HG03442 (cell line): Measurements from ENCODE around the gene SEC14L1.

ENCODE experiments used
- ATAC-seq: cut with Tn5 transposase; IDR thresholded peaks from one replicate; pipeline ENCODE4 v1.9.1; 2021; ENCODE audit warnings: mild to moderate bottlenecking, moderate library complexity; ENCODE audit not compliant: unreplicated experiment

SEC14L1 gene

DNA sequence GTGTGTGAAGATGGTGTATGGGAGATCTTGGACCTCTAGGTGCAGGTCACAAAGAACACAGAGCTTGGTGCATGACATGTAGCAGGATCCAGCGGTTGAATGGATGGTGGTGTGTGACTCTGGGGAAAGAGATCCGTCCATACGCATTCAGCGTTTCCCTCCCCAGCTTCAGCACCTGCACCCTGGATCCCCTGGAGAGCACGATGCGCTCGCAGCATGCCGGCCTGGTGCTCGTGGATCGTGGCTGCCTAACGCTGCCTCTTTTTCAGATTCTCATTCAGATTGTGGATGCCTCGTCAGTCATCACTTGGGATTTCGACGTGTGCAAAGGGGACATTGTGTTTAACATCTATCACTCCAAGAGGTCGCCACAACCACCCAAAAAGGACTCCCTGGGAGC lies 70.9 kb downstream of the SEC14L1 start:
- no peak for ATAC-seq

DNA sequence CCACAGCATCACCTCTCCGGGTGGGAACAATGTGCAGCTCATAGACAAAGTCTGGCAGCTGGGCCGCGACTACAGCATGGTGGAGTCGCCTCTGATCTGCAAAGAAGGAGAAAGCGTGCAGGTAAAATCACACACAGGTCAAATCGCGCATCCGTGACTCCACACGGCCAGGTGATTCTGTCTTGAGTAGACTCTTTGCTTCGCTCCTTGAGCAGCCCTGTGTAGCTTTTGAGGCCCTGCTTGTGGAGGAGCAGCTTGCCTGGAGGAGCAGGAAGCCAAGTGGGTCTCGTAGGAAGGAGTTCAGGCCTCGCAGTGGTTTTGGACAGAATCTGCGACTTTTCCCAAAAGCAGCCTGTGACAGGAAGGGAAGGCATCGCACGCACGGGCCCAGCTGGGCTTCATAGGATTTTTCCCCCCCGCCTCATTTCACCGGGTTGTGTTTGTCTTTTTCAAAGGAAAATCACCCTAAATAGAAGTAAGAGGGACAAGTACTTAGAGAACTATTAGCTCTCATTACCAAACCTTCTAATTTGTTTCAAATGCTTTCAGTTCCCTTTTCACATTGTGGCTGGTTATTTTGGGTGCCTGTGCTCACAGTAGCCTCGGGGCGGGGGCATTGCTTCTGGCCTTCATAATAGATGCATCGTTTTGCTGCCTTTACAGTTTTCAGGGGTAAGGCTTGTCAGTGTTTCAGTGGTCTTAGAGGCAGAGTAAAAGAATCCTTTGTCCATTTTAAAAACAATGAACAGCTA lies 71.5 kb downstream of the SEC14L1 start:
- peak; percentile 77 for ATAC-seq

DNA sequence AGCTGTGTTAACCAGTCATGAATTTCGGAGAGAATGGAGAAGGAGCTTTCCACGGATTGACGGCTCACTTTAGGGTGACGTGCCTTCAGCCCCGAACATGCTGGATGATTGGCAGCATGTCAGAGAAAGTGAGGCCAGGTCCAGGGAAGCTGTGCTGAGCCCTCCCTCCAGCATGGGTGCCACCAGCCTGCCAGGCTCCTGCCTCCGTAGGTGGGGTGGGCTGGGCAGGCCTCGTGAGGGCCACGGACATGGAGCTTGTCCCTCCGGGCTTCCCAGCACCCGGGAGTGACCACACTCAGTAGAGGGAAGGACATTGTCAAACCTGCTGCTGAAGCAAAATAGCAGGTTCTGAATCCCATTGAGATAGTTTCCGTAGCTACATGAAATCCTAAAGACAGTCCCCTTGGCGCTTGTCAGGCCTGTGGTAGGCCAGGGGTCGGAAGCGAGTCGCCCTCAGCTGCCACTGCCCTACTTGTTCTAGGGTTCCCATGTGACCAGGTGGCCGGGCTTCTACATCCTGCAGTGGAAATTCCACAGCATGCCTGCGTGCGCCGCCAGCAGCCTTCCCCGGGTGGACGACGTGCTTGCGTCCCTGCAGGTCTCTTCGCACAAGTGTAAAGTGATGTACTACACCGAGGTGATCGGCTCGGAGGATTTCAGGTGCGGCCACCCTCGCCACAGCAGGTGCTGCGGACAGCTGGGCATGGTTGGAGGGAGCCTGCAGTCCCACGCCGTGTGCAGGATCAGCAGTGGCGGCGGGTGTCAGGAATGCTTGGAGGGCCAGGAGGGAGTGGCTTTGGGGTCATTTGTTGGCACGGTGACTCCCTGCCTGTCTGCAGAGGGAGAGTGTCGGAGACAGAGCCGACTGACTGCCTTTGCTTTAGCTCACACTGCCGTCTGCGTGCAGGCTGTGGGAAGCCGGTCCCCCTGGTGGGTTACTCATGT lies 72.3 kb downstream of the SEC14L1 start:
- ATAC-seq: no peak

DNA sequence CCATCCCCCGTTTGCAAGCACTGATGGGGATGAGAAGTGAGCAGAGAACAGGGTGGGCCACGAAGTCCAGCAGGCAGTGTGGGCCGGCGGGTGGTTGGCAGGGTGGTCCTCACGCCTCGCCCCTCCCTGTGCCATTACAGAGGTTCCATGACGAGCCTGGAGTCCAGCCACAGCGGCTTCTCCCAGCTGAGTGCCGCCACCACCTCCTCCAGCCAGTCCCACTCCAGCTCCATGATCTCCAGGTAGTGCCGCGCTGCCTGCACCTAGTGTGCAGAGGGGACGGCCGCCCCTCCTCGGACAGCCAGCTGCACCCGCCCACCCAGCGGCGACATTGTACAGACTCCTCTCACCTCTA lies 73.0 kb downstream of the SEC14L1 start:
- no peak for ATAC-seq

DNA sequence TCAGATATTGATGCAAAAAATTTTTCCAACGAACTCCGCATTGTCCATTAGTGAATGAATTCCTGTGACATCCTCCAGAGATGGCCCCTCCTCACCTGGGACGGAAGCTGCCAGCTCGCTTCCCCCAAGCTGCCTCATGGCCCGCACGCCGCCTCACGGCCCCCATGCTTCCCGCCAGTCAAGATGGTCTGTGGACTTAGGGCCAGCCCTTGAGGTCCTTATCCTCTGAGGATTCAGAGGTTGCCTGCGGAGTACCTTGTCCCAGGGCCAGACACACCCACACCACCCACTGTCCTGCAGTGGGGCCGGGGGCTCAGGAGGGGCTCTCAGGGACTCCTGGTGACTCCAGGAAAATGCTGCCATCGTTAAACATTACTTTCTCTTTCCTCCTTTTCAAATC lies 73.6 kb downstream of the SEC14L1 start:
- no peak for ATAC-seq

DNA sequence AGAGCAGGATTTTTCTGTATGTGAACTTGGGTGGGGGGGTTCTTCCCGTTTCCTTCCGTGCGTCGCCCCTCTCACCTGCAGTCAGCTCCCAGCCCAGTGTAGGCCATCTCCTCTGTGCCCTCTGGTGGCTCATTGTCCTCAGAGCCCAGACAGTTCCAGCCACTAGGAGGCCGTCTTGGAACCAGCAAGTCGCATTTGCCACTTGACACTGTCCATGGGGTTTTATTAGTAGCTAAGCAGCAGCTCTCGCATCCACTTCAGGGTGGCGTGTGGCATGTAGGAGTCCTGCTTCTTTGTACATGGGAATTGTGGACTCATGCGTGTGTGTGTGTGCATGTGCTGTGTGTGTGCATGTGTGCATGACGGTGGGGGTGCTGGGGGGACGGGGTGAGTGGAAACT lies 74.0 kb downstream of the SEC14L1 start:
- ATAC-seq: no peak

DNA sequence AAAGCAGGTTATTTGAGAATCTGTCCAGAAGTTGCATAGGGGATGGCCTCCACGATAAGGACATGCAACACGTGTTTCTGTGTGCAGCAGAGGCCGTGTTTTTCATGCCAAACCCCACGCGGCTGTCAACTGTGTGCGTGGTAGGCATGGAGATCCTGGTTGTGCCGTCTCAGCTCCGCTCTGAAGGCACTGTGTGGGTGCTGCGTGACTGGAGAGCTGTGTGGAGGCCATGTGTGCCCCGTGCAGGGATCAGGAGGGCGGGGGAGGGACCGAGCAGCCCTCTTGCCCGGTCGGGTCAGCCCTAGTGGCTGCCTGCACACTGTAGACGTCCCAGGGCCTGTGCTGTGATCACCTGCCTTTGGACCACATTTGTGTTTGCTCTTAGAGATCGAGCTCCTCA lies 74.5 kb downstream of the SEC14L1 start:
- ATAC-seq: no peak

DNA sequence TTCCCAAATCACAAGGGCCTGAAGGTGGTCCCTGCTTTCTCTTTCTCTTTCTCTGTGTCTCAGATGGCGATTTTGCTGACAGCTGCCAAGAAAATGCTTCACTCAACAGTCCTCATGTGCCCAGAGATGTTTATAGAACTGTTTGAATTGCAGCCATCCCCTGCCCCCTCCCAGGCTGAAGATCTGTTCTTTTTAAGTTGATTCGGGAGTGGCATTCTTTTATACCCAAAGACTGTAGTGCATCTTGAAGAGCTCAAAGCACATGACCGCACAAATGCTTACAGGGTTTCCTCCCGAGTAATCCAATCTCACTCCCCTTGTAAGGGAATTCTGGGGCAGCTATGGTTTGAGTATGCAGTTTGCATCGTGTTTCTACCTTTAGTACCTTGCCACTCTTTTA lies 75.7 kb downstream of the SEC14L1 start:
- ATAC-seq: no peak

DNA sequence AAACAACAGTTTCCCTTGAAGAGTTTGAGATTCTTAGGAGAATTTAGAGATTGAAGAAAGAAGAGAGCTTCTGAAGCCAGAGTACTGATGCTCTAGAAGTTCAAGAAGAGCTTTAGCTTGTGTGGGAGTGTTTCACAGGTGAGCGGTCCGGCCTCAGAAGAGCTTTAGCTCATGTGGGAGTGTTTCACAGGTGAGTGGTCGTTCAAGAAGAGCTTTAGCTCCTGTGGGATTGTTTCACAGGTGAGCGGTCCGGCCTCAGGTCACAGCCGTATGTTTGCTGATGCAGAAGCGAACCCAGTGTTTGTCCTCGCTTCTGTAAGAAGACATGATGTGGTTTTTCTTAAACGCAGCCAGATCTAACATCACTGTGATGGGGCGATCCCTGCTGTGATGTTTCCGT lies 76.4 kb downstream of the SEC14L1 start:
- ATAC-seq: no peak

DNA sequence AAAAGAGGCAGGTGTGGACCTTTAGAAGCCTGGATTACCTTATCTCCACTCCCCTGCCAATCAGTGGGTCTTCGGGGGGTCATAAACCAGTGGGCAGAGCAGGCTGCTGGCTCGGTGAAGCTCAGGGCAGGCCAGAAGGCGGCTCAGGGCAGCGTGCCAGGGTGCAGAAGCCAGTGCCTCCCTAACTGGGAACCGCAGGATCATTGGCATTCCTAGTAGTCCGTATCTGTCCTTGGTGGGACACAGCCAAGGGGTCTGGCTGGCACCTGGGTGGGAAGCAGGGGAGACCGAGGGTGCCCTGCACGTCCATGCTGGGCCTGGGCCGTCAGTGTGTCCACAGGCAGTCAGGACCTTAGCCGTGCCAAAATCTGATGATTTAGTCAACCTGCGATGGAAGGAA lies 76.8 kb downstream of the SEC14L1 start:
- no peak for ATAC-seq

DNA sequence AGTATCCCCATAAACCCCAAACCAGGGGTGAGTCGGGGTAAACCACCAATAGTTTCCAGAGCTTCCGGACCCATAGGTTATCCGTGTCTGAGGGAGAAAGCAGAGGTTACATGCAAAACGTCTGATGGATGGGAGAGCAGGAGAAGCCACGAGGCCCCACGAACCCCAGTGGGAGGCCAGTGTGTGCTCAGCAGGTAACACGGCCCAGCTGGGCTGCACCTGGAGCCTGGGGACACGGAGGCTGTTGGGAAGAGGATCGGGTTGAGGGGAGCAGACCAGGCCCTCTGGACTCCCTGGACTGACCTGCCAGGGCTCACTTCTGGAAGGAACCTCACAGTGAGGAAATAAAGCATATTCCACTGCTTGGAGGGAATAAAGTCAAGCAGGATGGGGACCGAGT lies 78.1 kb downstream of the SEC14L1 start:
- ATAC-seq: no peak

DNA sequence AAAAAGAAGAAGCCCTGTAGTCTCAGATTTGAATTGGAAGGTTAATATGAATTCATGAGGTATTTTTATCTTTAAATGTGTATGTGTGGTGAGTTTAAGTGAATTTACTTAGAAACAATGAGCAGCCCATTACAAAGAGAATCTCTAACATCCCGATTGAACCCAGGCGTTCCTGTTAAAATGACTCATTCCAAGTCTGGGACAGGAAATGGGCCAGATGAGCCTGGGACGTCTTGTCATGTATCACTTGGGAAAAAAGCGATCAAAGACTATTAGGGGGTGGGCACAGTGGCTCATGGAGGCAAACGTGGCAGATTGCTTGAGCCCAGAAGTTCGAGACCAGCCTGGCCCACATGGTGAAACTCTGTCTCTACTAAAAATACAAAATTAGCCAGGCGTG lies 81.6 kb downstream of the SEC14L1 start:
- ATAC-seq: no peak

DNA sequence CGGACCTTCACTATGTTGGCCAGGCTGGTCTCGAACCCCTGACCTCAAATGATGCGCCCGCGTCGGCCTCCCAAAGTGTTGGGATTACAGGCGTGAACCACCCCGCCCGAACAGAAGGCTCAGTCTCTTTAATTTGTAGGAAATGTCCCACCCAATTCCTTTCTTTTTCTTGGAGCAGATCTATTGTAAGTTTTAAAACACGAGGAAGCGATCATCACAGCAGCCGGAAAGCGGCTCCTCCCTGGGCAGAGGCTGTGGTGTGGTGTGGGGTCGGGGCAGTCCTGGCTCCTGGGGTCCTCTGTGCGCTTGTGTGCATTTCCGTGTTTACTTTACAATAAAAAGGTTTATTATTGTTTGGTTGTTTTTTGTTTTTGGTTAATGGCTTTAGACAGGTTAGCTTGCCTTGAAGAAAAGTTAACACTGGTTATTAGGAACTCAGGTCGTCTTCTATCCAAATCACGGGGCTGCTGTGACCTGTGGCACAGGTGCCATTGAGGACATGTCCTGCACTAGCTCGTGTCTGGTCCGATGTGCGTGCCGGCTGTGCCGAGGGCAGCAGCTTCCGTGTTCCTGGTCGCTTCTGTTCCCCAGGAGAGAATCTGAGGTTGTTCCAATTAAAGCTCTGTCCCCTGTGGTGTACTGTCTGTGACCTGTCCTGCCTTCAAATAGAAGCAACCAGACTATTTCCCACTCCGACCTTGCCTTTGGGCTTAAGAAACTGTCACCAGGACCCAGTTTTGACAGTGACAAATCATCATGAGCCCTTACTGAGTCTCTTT lies 83.1 kb downstream of the SEC14L1 start:
- ATAC-seq: no peak

DNA sequence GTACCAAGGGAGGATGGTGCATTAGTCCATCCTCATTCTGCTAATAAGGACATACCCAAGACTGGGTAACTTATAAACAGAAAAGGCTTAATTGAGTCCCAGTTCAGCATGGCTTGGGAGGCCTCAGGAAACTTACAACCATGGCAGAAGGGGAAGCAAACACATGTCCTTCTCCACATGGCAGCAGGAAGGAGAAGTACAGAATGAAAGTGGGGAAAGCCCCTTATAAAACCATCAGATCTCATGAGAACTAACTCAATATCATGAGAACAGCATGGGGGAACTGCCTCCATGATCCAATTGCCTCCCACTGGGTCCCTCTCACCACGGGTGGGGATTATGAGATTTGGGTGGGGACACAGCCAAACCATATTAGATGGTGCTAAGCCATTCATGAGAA lies 84.5 kb downstream of the SEC14L1 start:
- no peak for ATAC-seq

DNA sequence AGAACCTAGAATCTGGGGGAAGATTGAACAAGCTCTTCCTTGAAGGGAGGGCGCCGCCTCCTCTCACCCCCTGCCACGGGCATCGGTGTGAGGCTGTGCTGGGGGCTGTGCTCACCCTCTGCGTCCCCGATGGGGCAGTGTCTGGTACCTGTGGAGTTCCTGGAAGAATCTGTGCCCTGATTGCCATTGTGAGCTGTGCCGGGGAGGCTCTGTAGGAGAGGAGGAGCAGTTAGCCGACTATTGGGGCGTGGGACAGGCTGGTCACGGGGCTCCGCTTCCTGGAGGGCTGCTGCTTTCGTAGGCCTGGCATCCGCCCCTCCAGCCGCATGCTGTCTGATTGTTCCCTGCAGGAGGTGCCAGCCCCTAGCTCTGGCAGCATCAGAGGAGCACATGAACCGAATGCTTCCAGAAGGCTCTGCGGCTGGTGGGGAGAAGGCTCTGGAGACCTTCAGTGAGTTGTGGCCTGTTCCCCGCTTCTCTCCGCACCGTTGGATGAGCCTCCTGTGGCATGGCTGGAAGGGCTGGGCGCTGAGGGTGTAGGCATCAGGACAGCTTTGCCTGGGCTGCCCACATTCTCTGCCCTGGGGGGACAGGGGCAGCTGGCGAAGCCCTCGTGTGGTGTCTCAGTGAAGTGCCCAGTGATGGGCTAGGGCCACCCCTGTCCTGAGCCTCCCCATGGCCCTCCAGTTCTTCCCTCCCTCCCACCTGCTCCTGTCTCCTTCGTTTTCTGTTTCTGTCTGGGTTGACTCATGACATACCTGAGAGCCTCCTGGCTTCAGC lies 86.9 kb downstream of the SEC14L1 start:
- ATAC-seq: no peak

DNA sequence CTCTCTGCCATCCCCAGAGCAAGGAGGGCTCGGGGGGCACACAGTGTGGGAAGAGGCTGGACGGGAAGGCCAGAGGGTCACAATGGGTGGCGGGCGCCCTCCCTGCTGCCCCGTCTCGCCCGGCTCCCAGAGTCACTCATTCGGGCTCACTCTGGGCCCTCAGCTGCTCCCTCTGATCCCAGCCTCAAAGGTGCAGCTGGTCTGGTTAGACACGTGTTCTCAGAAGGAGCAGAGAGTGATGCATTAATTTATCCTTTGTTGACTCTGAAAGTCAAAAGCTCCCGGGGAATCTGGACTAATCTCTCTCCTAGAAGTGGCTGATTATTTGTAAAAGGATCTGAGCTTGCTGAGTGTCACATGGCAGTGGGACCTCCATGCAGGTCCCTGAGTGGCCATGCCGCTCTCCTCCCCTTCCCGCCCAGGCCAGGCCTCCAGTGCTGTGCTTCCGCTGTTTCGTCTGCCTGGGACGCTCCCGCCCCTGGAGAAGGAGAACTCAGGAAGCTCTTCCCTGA lies 87.5 kb downstream of the SEC14L1 start:
- no peak for ATAC-seq

DNA sequence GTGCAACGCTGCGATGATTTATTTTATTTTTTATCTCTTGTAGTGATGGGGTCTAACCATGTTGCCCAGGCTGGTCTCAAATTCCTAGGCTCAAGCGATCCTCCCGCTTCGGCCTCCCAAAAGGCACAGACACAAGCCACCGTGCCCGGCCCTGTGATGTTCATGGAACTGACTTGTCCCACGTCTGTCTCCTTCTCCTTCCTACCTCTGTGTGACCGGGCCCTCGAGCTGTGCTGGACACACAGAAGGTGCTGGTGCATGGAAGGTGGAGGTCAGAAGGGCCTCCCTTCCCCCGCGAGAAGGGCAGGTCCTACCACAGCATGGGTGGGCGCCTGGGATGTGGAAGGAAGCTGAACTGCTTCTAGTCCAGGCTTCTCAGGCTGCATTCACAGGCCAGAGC lies 88.0 kb downstream of the SEC14L1 start:
- ATAC-seq: no peak

DNA sequence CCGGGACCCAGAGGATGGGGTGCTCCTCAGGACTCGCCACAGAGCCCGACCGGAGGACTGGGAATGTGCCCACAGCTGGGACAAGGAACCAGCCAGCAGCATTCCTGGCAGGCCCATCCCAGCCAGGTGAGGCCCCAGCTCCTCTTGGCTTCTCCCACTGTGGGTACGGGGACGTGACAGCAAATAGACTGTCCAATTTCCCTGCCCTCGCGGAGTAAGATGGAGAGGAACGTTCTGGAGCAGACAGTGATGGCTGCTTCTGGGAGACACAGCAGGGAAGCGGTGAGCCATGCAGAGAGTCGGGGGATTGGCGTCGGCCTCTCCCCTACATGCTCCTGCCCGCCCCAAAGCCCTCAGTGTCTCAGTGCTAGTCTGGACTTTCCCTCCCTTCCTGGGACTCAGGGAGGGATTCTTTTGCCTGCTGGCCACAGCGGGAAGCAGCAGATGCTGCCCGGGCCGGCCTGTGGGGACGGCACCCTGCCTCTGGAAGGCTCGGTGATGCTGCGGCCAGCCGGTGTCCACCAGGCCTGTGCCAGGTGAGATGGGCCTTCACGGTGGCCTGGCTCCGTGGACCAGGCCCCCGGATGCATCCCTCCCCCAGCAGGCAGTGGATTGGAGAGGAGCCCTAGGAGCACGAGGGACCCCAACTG lies 89.1 kb downstream of the SEC14L1 start:
- no peak for ATAC-seq

DNA sequence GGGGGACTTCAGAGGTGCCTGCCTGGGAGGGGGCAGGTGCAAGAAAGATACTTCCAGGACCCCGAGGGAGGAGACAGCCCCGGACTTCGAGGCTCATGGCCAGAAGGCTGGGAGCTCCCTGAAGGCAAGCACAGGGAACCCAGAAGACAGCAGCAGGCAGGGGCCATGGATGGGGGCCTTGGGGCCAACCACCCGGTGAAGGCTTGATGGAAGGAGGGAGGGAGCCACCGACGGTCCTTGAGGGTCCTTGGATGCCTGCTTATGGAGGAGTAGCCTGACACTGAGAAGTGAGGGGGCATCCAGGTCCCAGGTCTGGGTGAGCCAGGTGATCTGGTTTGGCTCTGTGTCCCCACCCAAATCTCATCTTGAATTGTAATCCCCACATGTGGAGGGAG lies 89.7 kb downstream of the SEC14L1 start:
- no peak for ATAC-seq
